Activated naive CD4-positive, alpha-beta T cell treated with anti-CD3 and anti-CD28 coated beads for 36 hours (primary cell): ENCODE measurements around the gene PRSS38. TPM values are rescaled to one million over a fixed set of nuclear protein-coding genes. Genes with fewer than 3 reads are reported as not detected.

Experiments
- CTCF ChIA-PET: fragments of 350-600 bp; sonication (Branson Sonifier 250); formaldehyde crosslinking; loops from one replicate; lab custom pipeline; 2021; ENCODE audit warnings: antibody characterized with exemption; lab: Charles Lee
- DNase-seq: peaks from one replicate; pipeline ENCODE4 v3.0.0-alpha.2; 2020
- H3K27ac Mint-ChIP-seq: one replicate; pipeline ENCODE4 v1.8.0; 2021; ENCODE audit warnings: mild to moderate bottlenecking, mixed read lengths
- H3K27me3 Mint-ChIP-seq: one replicate; pipeline ENCODE4 v1.8.0; 2021; ENCODE audit warnings: low read depth, mixed read lengths
- H3K36me3 Mint-ChIP-seq: one replicate; pipeline ENCODE4 v1.8.0; 2021; ENCODE audit warnings: low read depth, mixed read lengths
- H3K4me1 Mint-ChIP-seq: one replicate; pipeline ENCODE4 v1.8.0; 2021; ENCODE audit warnings: low read depth, mixed read lengths
- H3K4me3 Mint-ChIP-seq: one replicate; pipeline ENCODE4 v1.8.0; 2021; ENCODE audit warnings: mild to moderate bottlenecking, moderate library complexity, mixed read lengths
- H3K9me3 Mint-ChIP-seq: one replicate; pipeline ENCODE4 v1.8.0; 2021; ENCODE audit warnings: mixed read lengths
- intact Hi-C: fragments of 100-400 bp; cut with micrococcal nuclease; formaldehyde crosslinking; loops from one replicate; pipeline ENCODE4 v1.15.1; 2023
- total RNA-seq, 2 experiments: library from RNA; stranded (reverse); gene quantifications; one replicate each; pipeline ENCODE4 v1.2.3, GENCODE V29; 2021

Gene PRSS38
- total RNA-seq, 2 experiments from 2014 or later: not detected

- H3K27ac Mint-ChIP-seq: no peak overlapping the region
- intact Hi-C loops: no loop called here
- no peaks in the 10 kb centered on the region for H3K27me3 Mint-ChIP-seq
- no peaks in the 10 kb centered on the region for H3K36me3 Mint-ChIP-seq
- CTCF ChIA-PET: no interaction called here
- no peak for DNase-seq
- H3K4me1 Mint-ChIP-seq: peaks cover 8% of the 10 kb centered on the region
- no peaks in the 10 kb centered on the region for H3K9me3 Mint-ChIP-seq
- H3K4me3 Mint-ChIP-seq: no peak overlapping the region
These were observed 23.9 kb upstream of the PRSS38 start for GRCh38 chr1:227791425-227792143.

DNA sequence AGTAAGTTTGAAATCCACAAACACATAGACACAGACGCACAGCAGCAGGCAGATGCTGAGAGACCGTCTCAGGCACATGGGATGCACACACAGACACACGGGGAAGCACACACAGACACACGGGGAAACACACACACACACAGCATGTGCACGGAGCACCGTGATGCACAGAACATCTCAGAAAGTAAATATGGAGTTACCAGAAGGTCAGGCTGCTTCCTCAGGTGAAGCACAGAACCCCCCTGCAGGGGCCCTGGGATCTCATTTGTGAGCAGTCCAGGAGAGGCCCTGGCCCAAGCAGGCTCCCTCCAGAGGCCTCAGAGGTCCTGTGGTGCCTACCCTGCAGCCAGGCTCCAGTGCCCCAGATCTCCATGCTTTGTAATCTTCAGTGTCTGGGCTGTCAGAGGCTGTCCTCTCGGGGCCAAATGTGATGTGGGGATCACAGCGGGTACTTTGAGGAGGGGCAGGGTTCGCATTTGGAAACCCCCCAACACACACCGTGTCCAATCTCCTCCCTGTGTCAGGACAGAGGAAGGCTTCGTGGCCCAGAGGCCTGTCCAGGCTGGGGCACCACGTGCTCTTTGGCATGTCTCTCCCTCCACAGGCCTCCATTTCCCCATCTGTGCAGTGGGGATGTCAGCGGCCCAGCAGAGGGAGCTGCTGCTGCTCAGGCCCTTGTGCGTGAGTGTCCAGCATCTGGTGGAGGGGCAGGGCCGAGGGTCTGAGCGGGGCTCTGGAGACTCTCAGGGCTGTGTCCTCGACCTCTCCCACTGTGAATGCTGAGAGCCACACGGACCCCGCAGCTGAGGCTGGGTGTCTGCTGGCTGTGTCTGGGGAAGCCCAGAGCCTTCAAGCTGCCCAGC is 23.0 kb upstream of the PRSS38 start:
- intact Hi-C loops: no loop called here
- Mint-ChIP-seq H3K27ac (no peak overlapping the region), H3K4me3 (no peak overlapping the region), H3K9me3 (no peaks in the 10 kb centered on the region), H3K27me3 (no peaks in the 10 kb centered on the region), H3K36me3 (no peaks in the 10 kb centered on the region), H3K4me1 (peaks cover 1% of the 10 kb centered on the region)
- CTCF ChIA-PET: no interaction called here
- DNase-seq: no peak

DNA sequence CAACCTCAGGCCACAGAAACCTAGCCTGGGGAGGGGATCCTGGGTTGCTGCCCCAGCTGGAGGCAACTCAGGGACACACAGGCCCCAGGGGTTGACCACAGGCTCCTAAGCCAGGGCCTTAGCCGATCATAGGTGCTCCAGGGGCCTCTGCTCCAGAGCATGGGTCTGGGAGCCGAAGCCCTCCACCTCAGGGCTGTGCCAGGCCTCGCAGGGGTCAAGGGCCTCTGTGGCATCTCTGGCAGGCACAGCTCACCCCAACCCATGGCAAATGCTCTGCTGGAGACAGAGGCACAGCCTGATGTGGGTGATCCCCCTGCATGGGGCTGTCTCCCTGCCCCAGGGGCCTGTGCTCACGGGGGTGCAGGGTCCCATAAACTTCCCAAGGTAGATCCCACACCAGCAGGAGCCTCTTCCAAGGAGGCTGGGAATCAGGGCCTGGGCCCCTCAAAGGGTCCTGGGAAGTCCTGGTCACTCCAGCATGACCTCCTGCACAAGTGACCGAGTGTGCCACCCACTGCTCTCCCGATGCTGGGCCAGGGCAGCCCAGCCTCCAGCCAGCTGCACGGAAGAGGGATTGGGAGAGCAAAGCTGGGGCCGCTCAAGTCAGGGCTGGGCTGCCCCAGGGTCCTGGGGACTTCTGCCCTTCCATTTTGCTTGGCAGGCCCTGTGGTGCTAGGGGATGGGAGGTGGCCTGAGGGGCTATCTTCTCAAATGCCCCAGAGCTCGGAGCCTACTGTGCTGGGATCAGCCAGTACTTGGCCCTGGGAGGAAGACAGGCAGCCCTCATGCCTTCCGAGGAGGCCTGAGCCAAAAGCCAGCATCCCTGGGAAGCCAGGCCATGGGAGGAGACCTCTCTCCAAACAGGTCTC is 22.2 kb upstream of the PRSS38 start:
- intact Hi-C loops: no loop called here
- Mint-ChIP-seq H3K27me3 (no peaks in the 10 kb centered on the region), H3K4me1 (no peaks in the 10 kb centered on the region), H3K9me3 (no peaks in the 10 kb centered on the region), H3K4me3 (no peak overlapping the region), H3K27ac (no peak overlapping the region), H3K36me3 (no peaks in the 10 kb centered on the region)
- no peak for DNase-seq
- CTCF ChIA-PET: no interaction called here

DNA sequence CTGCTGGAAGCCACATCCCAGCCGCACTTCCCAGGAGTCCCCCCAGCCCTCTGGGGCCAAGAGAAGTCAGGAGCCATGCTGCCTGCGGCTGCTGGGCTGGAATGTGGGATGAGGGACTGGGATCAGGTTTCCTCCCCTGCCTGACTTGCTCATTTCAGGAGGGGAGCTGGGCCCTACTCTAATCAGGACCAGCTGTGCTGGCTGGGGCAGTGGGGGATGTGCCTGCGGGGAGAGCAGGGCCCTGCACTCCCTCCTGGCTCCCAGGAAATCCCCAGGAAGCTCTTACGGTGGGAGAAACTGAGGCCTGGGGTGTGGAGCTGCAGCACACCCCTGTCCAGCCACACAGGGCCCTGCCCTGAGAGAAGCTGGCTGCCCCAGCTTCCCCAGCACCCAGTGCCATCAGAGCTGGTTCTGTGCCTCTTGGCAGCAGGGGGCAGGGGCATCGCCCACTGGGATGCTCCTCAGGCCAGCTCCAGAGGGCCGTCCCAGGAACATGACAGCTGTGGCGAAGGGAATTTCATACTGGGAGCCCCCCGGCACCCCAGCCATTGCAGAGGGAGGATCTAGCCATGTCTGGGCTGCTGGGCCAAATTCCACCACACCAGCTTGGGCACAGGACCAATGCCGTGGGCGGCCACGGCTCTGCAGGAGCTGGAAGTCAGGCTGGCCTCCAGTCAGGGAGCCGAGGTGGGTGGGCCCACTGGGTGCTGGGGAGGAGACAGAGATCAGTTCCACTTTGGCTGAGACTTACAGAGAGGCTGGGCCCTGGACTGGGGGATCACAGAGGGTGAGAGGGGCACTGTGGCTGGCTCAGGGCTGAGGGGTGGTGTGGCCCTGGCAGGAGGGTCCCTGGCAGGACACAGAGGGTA is 21.3 kb upstream of the PRSS38 start:
- Mint-ChIP-seq H3K27me3 (no peaks in the 10 kb centered on the region), H3K36me3 (no peaks in the 10 kb centered on the region), H3K4me1 (no peaks in the 10 kb centered on the region), H3K27ac (no peak overlapping the region), H3K4me3 (no peak overlapping the region), H3K9me3 (no peaks in the 10 kb centered on the region)
- CTCF ChIA-PET: no interaction called here
- no peak for DNase-seq
- intact Hi-C loops: no loop called here

DNA sequence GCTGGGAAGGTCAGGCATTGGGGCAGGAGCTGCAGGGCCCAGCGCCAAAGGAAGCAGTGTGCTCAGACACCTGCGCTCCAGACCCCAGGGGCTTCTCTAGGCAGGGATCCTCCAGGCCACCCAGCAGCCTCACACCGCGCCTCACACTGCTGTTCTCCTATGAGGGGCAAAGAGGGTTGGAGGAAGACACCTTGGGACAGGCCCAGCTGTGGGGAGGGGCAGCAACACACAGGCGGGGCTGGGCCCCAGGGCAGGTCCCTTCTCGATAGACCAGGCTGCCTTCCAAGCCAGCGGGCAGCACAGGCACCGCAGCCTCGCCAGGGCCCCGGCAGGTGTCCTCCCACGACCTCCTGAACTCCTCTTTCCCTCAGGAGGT is 20.7 kb upstream of the PRSS38 start:
- H3K4me1 Mint-ChIP-seq: no peaks in the 10 kb centered on the region
- H3K27me3 Mint-ChIP-seq: no peaks in the 10 kb centered on the region
- no peak overlapping the region for H3K4me3 Mint-ChIP-seq
- CTCF ChIA-PET: interaction anchor here (0.7 kb wide), 1 partner anchor 52 kb away, joined by 3 read pairs; no protein-coding TSS in a partner anchor
- H3K27ac Mint-ChIP-seq: no peak overlapping the region
- intact Hi-C loops: no loop called here
- H3K9me3 Mint-ChIP-seq: no peaks in the 10 kb centered on the region
- no peak for DNase-seq
- no peaks in the 10 kb centered on the region for H3K36me3 Mint-ChIP-seq

DNA sequence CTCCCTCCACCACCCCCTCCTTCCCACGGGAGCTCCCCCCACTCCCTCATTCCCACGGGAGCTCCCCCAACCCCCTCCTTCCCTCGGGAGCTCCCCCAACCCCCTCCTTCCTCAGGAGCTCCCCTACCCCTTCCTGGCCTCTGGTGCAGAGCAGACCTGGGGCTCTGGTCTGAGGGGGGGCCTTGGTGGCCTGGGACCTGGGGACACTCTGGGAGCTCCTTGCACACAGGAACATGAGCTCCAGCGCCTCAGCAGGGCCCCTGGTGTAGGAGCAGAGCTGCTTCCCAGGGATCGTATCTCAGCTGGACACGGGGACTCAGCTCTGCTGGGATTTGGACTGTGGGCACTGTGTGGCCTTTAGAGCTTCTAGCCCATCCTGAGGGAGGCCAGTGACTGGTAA is 19.7 kb upstream of the PRSS38 start:
- no peak overlapping the region for H3K27ac Mint-ChIP-seq
- H3K36me3 Mint-ChIP-seq: no peaks in the 10 kb centered on the region
- H3K4me3 Mint-ChIP-seq: no peak overlapping the region
- no peak for DNase-seq
- no peaks in the 10 kb centered on the region for H3K4me1 Mint-ChIP-seq
- intact Hi-C loops: no loop called here
- CTCF ChIA-PET: interaction anchor here (0.7 kb wide), 1 partner anchor 52 kb away, joined by 3 read pairs; no protein-coding TSS in a partner anchor
- H3K27me3 Mint-ChIP-seq: no peaks in the 10 kb centered on the region
- H3K9me3 Mint-ChIP-seq: no peaks in the 10 kb centered on the region

- intact Hi-C loops: no loop called here
- CTCF ChIA-PET: no interaction called here
- no peaks in the 10 kb centered on the region for H3K36me3 Mint-ChIP-seq
- DNase-seq: no peak
- H3K4me1 Mint-ChIP-seq: no peaks in the 10 kb centered on the region
- H3K27ac Mint-ChIP-seq: no peak overlapping the region
- no peaks in the 10 kb centered on the region for H3K9me3 Mint-ChIP-seq
- no peaks in the 10 kb centered on the region for H3K27me3 Mint-ChIP-seq
- H3K4me3 Mint-ChIP-seq: no peak overlapping the region
These were observed 19.0 kb upstream of the PRSS38 start for GRCh38 chr1:227796359-227796915.

DNA sequence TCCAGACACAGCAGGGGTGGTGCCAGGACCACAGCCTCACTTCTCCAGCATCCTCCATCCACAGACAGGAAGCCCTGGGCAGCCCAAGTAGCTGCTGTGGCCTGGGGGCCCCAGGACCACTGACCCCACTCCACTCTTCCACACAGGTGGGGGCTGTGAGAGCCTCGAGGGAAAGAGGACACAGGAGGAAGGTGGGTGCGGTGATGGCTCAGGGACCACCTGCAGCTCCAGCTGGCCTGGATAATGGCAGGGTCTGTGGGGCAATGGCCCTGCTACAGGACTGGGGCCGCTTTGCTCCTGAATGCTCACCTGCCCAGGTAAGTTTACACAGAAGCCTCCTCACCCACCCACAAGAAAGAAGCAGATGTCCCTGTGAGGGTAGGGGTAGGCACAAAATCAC is 18.3 kb upstream of the PRSS38 start:
- Mint-ChIP-seq H3K4me1 (no peaks in the 10 kb centered on the region), H3K36me3 (no peaks in the 10 kb centered on the region), H3K27ac (no peak overlapping the region), H3K9me3 (no peaks in the 10 kb centered on the region), H3K27me3 (no peaks in the 10 kb centered on the region), H3K4me3 (no peak overlapping the region)
- no peak for DNase-seq
- intact Hi-C loops: no loop called here
- CTCF ChIA-PET: no interaction called here

DNA sequence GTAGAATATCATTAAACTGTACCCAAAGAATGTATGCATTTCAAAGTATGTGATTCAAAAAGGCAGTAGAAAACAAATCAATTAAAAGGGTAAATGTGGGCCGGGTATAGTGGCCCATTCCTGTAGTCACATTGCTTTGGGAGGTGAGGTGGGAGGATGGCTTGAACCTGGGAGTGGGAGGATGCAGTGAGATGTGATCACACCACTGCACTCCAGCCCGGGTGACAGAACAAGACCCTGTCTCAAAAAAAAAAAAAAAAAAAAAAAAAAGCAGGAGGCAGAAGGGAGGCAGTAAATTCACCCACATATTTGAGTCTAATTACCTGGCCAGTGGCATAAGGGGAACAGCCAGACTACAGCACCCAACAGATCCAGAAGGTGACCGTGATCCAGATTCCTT is 17.9 kb upstream of the PRSS38 start:
- Mint-ChIP-seq H3K4me1 (no peaks in the 10 kb centered on the region), H3K27me3 (no peaks in the 10 kb centered on the region), H3K4me3 (no peak overlapping the region), H3K27ac (no peak overlapping the region), H3K9me3 (no peaks in the 10 kb centered on the region), H3K36me3 (no peaks in the 10 kb centered on the region)
- no peak for DNase-seq
- intact Hi-C loops: no loop called here
- CTCF ChIA-PET: no interaction called here

DNA sequence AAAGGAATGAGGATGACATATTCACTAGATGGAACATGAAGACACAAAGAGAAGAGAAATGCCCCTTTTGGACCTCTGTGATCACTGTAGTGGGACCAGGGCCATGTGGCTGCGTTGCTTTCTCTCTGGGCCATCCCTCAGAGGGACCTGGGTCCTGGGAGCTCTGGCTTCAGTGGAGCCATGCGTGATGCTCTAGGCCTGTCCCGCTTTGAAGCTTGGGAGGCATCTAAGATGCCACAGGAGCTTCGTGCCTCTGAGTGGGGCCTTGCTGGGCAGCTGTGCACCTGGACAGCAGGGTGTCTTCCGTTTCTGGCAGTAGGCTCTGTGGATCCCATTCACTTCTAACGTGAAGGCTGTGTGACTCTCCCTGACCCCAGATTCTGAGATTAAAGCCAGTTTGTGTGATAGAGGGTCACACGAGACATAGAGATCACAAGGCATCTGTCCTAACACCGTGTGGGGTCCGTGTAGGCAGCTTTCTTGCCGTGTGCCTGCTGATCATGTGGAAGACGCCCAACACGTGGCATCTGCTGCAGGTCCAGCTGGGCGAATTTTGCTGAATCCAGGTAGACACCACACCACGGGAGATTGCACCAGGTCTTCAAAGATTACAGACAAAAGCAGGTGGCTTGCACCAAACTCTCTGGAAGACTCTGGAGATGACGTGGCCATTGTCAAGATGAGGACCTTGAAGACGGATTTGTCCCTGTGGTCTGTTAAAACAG is 17.2 kb upstream of the PRSS38 start:
- no peak for DNase-seq
- H3K27me3 Mint-ChIP-seq: no peaks in the 10 kb centered on the region
- H3K36me3 Mint-ChIP-seq: no peaks in the 10 kb centered on the region
- intact Hi-C loops: no loop called here
- no peak overlapping the region for H3K27ac Mint-ChIP-seq
- no peaks in the 10 kb centered on the region for H3K4me1 Mint-ChIP-seq
- H3K4me3 Mint-ChIP-seq: no peak overlapping the region
- no peaks in the 10 kb centered on the region for H3K9me3 Mint-ChIP-seq
- CTCF ChIA-PET: no interaction called here

DNA sequence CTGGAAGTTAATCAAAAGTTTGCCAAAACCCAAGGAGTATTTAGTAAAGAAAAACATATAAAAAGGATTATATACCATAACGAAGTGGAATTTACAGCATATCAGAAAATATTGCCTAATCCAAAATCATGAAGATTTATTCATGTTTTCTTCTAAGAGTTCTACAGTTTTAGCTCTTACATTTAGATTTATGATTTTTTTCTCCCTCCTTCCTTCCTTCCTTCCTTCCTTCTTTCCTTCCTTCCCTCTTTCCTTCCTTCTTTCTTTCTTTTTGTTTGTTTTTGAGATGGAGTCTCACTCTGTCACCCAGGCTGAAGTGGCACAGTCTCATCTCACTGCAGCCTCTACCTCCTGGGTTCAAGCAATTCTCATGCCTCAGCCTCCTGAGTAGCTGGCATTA is 15.7 kb upstream of the PRSS38 start:
- Mint-ChIP-seq H3K9me3 (peaks cover 4% of the 10 kb centered on the region), H3K4me1 (no peaks in the 10 kb centered on the region), H3K27me3 (peaks cover 2% of the 10 kb centered on the region), H3K36me3 (no peaks in the 10 kb centered on the region), H3K4me3 (no peak overlapping the region), H3K27ac (no peak overlapping the region)
- CTCF ChIA-PET: no interaction called here
- intact Hi-C loops: no loop called here
- DNase-seq: no peak
